ENCODE measurements around the gene MX2. TPM values are rescaled to one million over a fixed set of nuclear protein-coding genes. Genes with fewer than 3 reads are reported as not detected.

MX2 gene
- total RNA-seq, 6 experiments from 2014 or later = 0.11 to 0.61 (median 0.36) TPM; not detected in 1

DNA sequence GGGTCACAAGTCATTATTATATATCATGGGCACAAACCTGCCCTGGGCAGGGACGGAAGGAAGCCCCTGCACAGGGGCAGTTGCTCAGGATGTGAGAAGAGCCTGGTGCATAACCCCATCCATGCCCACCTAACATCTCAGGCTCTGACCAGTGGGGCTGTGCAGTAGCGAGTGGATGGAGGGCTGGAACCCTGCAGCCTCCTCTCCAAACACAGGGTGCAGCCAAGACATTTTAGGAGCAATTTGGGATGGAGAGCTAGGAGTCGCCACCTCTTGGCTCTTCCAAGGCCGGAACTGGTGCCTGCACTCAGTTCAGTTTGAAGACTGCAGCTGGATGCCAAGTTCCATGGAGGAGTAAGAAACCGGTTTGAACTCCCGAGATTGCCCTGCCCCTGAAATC is 67.0 kb downstream of the MX2 start:
- H3K27me3 Mint-ChIP-seq (ENCODE audit: insufficient read depth) = peaks cover 5% of the 10 kb centered on the region
- DNase-seq = no peak
- no peaks in the 10 kb centered on the region for H3K9me3 Mint-ChIP-seq
- no peaks in the 10 kb centered on the region for H3K4me1 Mint-ChIP-seq (ENCODE audit: low read depth)
- H3K4me3 Mint-ChIP-seq = no peak overlapping the region
- H3K27ac Mint-ChIP-seq = no peak overlapping the region
- TF ChIP-seq, protein P1, sequence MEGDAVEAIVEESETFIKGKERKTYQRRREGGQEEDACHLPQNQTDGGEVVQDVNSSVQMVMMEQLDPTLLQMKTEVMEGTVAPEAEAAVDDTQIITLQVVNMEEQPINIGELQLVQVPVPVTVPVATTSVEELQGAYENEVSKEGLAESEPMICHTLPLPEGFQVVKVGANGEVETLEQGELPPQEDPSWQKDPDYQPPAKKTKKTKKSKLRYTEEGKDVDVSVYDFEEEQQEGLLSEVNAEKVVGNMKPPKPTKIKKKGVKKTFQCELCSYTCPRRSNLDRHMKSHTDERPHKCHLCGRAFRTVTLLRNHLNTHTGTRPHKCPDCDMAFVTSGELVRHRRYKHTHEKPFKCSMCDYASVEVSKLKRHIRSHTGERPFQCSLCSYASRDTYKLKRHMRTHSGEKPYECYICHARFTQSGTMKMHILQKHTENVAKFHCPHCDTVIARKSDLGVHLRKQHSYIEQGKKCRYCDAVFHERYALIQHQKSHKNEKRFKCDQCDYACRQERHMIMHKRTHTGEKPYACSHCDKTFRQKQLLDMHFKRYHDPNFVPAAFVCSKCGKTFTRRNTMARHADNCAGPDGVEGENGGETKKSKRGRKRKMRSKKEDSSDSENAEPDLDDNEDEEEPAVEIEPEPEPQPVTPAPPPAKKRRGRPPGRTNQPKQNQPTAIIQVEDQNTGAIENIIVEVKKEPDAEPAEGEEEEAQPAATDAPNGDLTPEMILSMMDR (IDR thresholded peaks at IDR 0.05) = no peak
- no peaks in the 10 kb centered on the region for H3K36me3 Mint-ChIP-seq (ENCODE audit: low read depth)

DNA sequence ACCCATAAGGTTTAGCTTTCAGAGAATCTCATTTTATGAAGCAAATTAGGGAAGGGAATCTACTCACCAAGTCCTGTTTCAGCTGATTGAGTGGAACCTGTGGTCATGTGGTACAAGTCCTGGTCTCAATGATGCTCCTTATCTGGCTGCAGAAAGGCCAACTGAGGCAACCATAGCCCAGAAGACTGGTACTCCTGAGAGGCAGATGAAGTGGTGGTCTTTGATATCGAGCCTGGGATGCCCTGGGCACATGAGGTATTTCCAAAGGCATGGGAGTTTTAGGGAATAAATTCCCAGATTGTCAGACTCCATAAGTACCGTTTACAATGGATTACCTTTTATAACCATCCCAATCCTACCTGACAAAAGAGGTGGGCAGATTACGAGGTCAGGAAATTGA is 67.5 kb downstream of the MX2 start:
- H3K4me1 Mint-ChIP-seq (ENCODE audit: low read depth) = no peaks in the 10 kb centered on the region
- no peak for DNase-seq
- no peak overlapping the region for H3K4me3 Mint-ChIP-seq
- H3K27me3 Mint-ChIP-seq (ENCODE audit: insufficient read depth) = peaks cover 5% of the 10 kb centered on the region
- TF ChIP-seq, protein P1 (IDR thresholded peaks at IDR 0.05) = no peak
- no peaks in the 10 kb centered on the region for H3K36me3 Mint-ChIP-seq (ENCODE audit: low read depth)
- no peaks in the 10 kb centered on the region for H3K9me3 Mint-ChIP-seq
- no peak overlapping the region for H3K27ac Mint-ChIP-seq

DNA sequence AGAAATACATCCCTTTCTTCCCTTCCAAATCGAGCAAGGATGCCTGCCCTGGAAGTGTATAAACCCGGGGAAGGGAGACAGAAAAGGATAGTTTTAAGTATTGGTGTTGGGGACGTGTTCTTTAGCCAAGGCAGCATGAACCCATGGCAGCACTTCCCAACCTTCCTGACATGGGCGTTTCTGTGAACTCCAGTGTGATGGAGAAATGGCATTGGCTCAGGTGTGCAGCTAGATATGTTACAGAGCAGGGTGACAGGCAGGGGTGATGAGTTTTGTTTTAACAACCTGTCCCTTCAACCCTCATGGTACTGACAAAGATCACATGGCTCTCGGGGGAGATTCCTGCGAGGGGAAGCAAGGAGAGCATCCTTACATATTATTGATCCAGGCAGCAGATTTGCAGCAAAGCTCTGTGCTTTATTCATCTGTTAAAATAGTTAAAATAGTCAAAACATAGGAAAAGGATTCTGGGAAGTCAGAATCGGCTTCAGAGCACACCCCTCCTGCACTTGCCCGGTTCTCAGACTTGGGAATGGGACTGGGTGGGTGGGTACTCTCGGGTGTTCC is 68.2 kb downstream of the MX2 start:
- Mint-ChIP-seq H3K4me1 (ENCODE audit: low read depth) (no peaks in the 10 kb centered on the region), H3K4me3 (no peak overlapping the region), H3K27ac (no peak overlapping the region), H3K36me3 (ENCODE audit: low read depth) (no peaks in the 10 kb centered on the region), H3K27me3 (ENCODE audit: insufficient read depth) (peaks cover 5% of the 10 kb centered on the region), H3K9me3 (peaks cover 3% of the 10 kb centered on the region)
- TF ChIP-seq, protein P1 (IDR thresholded peaks at IDR 0.05) = no peak
- no peak for DNase-seq

GRCh38 chr21:41431788-41432548 is 70.1 kb downstream of the MX2 start:
- TF ChIP-seq, protein P1 (IDR thresholded peaks at IDR 0.05) = no peak
- Mint-ChIP-seq H3K9me3 (peaks cover 9% of the 10 kb centered on the region), H3K4me3 (no peak overlapping the region), H3K27me3 (ENCODE audit: insufficient read depth) (peaks cover 4% of the 10 kb centered on the region), H3K27ac (no peak overlapping the region), H3K4me1 (ENCODE audit: low read depth) (no peaks in the 10 kb centered on the region), H3K36me3 (ENCODE audit: low read depth) (no peaks in the 10 kb centered on the region; the same call in 1 of the 2 replicates)
- DNase-seq = no peak

DNA sequence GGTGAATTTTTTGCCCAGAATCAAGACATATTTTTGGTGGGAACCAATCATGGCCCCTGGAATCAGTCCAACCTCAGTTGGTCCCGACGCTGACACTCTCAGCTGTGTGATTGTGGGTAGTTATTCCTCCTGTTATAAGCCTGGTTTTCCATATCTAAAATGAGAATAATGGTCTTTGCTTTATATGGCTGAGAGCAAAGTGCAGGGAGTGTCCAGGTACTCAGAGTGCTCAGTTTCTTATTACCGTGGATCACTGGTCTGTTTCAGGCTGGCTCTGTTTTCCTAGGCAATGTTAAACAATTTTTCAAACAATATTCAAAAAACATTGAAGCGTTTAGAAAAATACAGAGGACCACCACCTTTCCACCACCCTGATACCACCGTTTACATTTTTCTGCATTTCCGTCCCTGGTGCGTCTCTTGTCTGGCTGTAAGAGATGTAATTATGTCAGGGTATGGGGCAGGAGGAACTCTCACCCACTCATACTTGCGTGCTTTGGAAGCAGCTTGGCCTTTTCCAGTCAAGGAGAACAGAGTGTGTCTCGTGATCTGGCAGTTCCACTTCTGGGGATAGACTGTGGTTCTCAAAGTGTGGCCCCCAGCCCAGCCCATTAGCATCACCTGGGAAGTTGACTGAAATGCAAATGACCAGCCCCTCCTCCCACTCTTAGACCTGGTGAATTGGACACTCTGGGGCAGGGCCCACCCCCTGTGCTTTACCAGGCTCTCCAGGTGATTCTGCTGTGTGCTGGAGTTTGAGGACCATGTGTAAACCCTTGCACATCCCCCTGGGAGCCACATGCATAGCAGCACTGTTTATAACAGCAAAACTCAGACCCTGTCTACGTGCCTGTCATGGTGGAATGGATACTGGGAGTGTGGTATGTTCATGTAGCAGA is 71.0 kb downstream of the MX2 start:
- peaks cover 9% of the 10 kb centered on the region for H3K9me3 Mint-ChIP-seq
- DNase-seq = no peak
- no peak overlapping the region for H3K27ac Mint-ChIP-seq
- H3K4me3 Mint-ChIP-seq = no peak overlapping the region
- TF ChIP-seq, protein P1 (IDR thresholded peaks at IDR 0.05) = no peak
- H3K4me1 Mint-ChIP-seq (ENCODE audit: low read depth) = no peaks in the 10 kb centered on the region
- H3K27me3 Mint-ChIP-seq (ENCODE audit: insufficient read depth) = peaks cover 2% of the 10 kb centered on the region
- H3K36me3 Mint-ChIP-seq (ENCODE audit: low read depth) = no peaks in the 10 kb centered on the region; the same call in 1 of the 2 replicates
